GM19455 (cell line): ENCODE results near the gene L3MBTL1.

Source experiments
- ATAC-seq: cut with Tn5 transposase; IDR thresholded peaks from one replicate; pipeline ENCODE4 v1.9.1; 2021; ENCODE audit not compliant: unreplicated experiment

The L3MBTL1 gene

GRCh38 chr20:43534791-43535350, 27.4 kb downstream of the L3MBTL1 start:
- no peak for ATAC-seq

GRCh38 chr20:43535370-43536004, 28.0 kb downstream of the L3MBTL1 start:
- no peak for ATAC-seq

GRCh38 chr20:43536041-43536816, 28.7 kb downstream of the L3MBTL1 start:
- no peak for ATAC-seq

- no peak for ATAC-seq
These were observed 29.4 kb downstream of the L3MBTL1 start for GRCh38 chr20:43536817-43537440.

GRCh38 chr20:43537921-43538877, 30.7 kb downstream of the L3MBTL1 start:
- ATAC-seq: no peak

- no peak for ATAC-seq
These were observed 31.6 kb downstream of the L3MBTL1 start for GRCh38 chr20:43538878-43539700.

GRCh38 chr20:43539975-43540672, 32.6 kb downstream of the L3MBTL1 start:
- ATAC-seq: no peak

GRCh38 chr20:43540673-43541060, 33.2 kb downstream of the L3MBTL1 start:
- no peak for ATAC-seq

- ATAC-seq: no peak
These were observed 33.7 kb downstream of the L3MBTL1 start for GRCh38 chr20:43541214-43541613.

- ATAC-seq: no peak
These were observed 34.7 kb downstream of the L3MBTL1 start for GRCh38 chr20:43542161-43542560.

GRCh38 chr20:43542674-43543073, 35.2 kb downstream of the L3MBTL1 start:
- ATAC-seq: no peak

GRCh38 chr20:43543138-43543537, 35.6 kb downstream of the L3MBTL1 start:
- no peak for ATAC-seq

GRCh38 chr20:43544501-43544900, 37.0 kb downstream of the L3MBTL1 start:
- ATAC-seq: no peak

- no peak for ATAC-seq
These were observed 38.5 kb downstream of the L3MBTL1 start for GRCh38 chr20:43545837-43546578.

- no peak for ATAC-seq
These were observed 40.9 kb downstream of the L3MBTL1 start for GRCh38 chr20:43548273-43548880.

GRCh38 chr20:43549416-43550065, 42.0 kb downstream of the L3MBTL1 start:
- no peak for ATAC-seq

GRCh38 chr20:43550456-43550855, 43.0 kb downstream of the L3MBTL1 start:
- no peak for ATAC-seq

GRCh38 chr20:43554369-43554768, 46.9 kb downstream of the L3MBTL1 start:
- ATAC-seq: no peak
